HG03045 (cell line): ENCODE measurements around the gene UBE2I.

Source experiments
- ATAC-seq: cut with Tn5 transposase; IDR thresholded peaks from one replicate; pipeline ENCODE4 v1.9.1; 2021; ENCODE audit warnings: mild to moderate bottlenecking, moderate library complexity; ENCODE audit not compliant: unreplicated experiment

UBE2I gene

DNA sequence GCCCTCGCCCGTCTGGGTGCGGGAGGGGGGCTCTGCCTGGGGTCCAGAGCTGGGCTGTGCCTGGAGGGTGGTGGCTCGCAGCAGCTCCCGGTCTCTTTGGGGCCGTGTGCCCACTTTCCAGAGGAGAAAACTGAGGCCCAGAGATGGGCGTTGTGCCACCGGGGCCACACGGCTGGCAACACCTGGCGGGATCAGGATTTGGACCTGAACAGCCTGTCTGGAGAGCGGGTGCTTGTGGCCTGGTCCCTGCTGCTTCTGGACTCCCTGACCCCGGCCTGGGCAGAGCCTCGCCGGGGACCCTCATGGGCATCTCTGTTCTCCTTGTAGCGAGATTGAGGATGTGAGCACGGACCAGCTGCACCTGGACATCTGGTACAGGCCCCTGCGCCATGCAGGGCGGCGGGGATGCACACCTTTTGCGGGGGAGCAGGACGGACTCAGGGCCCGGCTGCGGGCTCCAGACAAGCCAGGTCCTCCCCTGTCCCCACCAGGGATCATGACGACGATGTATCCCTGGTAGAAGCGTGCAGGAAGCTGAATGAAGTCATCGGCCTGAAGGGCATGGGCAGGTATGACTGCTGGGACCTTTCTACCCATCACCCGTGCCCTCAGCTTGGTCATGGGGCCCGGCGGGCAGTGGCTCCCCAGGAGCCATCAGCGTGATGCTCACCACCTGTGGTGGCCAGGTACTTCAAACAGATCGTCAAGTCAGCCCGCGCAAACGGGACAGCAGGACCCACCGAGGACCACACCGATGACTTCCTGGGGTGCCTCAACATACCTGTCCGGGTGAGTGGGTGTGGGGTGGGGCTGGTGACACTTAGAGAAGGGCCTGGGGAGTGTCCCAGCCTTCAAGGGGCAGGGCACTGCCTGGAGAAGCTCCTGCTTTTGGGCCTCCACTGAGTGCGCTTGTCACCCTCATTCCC lies 32.3 kb downstream of the UBE2I start:
- ATAC-seq: no peak

DNA sequence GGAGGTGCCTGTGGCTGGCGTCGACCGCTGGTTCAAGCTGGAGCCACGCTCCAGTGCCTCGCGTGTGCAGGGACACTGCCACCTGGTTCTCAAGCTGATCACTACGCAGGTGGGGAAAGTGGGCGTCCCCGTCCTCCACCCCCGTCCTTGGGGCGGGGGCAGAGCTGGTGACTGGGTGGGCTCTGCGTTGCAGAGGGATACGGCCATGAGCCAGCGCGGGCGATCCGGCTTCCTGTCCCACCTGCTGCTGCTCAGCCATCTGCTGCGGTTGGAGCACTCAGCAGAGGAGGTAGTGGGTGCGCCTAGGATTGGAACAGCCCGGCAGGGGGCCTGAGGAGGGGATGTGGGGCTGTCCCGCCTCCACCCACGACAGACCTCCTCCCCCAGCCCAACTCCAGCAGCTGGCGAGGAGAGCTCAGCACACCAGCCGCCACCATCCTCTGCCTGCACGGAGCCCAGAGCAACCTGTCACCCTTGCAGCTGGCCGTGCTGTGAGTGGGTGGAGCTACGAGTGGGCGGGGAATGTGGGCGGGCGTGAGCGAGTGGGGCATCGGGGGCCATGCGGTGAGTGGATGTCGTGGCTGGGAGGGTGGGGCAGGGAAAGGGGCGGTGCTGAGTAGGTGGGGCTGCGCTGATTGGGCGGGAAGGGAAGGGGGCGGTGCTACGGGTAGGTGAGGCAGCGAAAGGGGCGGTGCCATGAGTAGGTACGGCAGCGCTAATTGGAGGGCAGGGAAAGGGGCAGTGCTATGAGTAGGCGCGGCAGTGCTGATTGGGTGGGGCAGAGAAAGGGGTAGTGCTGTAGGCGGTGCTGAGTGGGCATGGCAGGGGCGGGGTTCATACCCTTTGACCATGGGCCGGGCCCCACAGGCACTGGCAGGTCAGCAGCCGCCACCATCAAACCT lies 33.3 kb downstream of the UBE2I start:
- peak; percentile 79 for ATAC-seq

DNA sequence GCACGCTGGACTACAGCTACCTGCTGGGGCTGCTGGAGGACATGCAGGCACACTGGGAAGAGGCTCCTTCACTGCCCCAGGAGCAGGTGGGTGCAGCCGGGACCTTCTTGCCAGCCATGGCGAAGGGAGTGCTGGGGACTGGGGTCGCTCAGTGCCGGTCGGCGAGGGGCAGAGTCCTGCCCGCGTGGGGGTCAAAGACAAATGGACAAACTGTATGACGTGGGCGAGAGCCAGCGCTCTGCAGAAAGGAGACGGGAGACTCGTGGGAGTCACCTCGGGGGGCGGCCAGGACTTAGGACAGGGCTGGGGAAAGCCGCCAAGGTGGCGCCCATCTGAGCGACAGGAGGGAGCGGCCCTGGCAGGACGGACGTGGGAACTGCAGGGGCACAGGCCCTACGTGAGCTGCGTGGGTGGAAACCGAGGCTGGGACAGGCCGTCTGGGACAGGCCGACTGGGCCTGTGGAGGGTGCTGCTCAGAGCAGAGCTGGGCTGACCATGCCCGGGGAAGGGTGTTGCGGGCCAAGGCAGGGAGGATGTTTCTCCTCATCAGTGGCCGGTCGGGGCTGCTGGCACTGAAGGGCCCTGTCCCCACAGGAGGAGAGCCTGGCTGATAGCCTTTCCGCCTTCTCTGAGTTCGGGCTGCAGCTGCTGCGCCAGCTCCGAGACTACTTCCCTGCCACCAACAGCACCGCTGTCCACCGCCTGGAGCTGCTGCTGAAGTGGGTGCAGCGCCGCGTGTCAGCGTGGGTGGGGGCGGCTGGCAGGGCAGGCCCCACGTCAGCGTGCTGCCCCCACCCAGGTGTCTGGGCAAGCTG lies 34.2 kb downstream of the UBE2I start:
- ATAC-seq: no peak

DNA sequence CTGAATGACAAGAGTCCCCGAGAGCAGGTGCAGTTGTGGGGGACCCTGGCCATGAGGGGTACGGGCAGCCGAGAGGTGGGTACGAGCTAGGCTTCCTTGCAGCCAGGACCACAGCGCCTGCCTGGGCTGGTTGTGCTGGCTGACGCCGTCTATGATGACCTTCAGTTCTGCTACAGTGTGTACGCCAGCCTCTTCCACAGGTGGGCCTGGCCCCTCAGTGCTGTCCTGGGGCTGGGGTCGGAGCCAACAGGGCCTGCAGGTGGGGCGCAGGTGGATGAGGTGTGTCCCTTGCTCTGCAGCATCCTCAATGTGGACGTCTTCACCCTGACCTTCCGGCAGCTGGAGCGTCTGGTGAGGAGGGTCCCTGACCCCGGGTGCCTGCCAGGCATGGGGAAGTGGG lies 35.1 kb downstream of the UBE2I start:
- ATAC-seq: no peak

DNA sequence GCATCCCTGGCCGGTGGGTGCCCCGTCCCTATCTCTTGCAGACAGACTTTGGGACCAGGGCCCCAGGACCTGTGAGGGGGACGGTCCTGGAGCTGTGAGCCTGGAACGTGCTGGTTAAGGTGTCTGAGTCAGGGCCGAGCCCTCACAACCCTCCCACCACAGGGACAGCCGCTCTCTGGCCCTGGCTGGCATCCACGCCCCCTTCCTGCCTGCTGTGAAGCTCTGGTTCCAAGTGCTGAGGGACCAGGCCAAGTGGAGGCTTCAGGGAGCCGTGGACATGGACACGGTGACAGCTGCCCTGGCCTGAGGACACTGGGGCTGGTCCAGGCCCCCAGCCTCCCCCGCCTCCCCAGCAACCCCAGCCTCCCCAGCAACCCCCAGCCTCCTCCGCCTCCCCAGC lies 35.7 kb downstream of the UBE2I start:
- ATAC-seq: no peak

DNA sequence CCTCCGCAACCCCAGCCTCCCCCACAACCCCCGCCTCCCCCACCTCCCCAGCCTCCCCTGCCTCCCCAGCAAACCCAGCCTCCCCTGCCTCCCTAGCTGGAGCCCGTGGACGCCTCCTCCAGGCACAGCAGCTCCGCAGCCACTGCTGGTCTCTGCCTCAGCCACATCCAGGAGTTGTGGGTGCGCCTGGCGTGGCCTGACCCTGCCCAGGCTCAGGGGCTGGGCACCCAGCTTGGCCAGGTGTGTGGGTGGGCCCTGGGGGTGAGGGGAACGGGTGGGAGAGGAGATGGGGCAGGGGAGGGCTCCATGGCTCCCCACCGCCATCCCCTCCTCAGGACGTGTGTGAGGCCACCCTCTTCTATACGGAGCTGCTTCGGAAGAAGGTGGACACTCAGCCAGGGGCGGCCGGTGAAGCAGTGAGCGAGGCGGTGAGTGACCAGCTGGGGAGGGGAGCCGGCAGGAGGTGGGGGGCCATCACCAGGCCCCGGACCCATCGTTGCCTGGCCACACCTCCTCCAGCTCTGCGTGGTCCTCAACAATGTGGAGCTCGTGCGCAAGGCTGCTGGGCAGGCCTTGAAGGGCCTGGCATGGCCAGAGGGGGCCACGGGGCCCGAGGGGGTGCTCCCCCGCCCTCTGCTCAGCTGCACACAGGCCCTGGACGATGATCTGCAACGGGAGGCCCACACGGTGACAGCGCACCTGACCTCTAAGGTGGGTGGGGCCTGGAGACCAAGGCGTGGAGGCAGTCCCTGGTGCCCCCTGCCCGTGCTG lies 36.4 kb downstream of the UBE2I start:
- no peak for ATAC-seq

DNA sequence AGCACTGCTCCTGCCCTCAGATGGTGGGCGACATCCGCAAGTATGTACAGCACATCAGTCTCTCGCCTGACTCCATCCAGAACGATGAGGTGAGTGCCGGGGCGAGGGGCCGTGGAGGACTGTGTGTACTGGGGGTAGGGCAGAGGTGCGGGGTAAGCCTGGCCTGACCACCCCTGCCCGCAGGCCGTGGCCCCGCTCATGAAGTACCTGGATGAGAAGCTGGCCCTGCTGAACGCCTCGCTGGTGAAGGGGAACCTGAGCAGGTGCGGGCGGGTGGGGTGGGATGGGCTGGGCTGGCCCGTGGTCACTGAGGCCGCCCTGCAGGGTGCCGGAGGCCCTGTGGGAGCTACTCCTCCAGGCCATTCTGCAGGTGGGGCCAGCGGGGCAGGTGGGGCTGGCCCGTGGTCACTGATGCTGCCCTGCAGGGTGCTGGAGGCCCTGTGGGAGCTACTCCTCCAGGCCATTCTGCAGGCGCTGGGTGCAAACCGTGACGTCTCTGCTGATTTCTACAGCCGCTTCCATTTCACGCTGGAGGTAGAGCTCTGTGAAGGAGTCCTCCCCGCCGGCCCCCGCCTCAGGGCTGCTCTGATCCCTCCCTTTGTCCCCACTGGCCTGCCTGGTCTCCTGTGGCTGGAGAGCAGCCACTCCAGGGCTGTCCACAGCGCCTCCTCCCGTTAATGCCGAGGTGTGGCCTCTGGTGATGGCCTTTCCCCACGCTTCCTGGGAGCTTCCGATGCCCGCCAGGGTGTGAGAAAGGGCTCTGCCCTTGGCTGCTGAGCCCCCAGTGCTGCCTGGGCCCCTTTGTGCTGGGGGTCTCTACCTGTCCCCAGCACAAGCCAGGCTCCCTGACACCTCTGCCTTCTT lies 37.2 kb downstream of the UBE2I start:
- no peak for ATAC-seq

DNA sequence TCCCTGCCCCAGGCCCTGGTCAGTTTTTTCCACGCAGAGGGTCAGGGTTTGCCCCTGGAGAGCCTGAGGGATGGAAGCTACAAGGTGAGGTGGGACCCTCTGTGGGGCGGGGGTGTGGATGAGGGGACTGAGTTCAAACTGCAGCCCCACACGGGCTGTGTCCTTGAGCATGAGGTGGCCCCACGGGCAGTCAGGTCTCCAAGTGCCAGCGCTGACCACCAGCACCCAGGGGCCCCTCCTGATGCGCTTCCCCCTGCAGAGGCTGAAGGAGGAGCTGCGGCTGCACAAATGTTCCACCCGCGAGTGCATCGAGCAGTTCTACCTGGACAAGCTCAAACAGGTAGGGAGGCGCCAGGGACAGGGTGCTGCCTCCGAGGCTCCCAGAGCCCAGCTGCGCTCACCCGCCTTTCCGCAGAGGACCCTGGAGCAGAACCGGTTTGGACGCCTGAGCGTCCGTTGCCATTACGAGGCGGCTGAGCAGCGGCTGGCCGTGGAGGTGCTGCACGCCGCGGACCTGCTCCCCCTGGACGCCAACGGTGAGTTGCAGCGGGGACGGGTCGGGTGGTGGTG lies 37.9 kb downstream of the UBE2I start:
- no peak for ATAC-seq

DNA sequence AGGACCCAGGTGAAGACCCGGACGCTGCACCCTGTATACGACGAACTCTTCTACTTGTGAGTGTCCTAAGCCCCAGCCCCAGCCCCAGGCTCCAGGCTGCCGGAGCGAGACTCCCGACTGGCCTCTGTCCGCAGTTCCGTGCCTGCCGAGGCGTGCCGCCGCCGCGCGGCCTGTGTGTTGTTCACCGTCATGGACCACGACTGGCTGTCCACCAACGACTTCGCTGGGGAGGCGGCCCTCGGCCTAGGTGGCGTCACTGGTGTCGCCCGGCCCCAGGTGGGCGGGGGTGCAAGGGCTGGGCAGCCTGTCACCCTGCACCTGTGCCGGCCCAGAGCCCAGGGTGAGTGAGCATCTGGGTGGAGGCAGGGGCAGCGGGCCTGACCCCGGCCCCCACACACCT lies 38.5 kb downstream of the UBE2I start:
- ATAC-seq: no peak

DNA sequence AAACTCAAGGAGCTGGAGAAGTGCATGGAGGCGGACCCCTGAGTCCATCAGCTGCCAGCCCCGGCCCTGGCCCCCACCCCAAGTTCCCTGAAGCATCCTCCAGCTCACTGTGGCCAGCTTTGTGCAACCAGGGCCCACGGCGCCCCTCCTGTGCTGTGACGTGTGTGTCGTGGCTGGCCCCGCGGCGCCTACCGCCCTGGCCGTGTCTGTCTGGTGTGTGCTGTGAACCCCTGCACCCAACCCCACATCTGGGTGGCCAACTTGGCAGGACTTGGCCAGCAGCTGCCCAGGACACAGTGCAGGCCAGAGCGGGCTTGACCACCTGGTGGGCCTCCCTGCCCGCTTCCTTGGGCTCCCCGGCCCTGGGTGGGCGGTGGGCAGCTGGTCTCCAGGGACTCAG lies 39.0 kb downstream of the UBE2I start:
- no peak for ATAC-seq

DNA sequence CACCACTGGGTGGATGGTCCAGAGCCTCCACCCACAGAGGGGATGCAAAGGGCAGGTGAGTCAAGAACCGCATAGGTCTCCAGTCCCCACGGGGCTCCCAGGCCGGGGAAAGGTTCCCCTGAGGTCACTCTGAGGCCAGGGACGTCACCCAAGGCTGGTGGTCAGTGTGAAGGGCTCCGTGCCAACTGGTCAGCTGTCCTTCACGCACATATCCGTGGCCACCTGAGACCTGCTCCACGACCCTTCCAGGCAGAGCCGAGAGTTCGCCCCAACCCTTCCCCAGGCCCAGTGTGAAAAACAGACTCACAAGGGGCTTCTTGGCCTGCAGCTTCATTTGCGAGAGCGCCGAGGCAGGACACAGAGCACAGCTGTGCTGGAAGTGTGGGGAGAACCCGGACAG lies 39.5 kb downstream of the UBE2I start:
- ATAC-seq: no peak

DNA sequence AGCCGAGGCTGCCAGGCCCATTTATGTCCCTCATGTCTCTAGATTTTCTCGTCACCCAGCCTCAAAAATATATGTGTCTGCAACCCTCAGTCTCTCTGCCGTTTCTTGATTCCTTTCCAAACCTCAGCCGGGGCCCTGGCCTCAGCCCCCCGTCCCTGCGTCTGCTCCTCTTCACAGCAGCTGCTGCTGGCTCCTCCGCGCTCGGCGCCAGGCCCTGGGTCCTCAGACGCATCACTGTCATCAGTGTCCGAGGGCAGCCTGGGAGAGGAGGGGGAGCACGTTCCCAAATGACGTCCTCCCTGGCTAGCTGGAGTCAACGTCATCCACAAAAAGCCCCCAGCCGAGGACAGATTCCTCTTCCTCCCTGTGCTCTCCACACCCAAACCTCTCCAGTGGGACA lies 39.9 kb downstream of the UBE2I start:
- ATAC-seq: no peak

DNA sequence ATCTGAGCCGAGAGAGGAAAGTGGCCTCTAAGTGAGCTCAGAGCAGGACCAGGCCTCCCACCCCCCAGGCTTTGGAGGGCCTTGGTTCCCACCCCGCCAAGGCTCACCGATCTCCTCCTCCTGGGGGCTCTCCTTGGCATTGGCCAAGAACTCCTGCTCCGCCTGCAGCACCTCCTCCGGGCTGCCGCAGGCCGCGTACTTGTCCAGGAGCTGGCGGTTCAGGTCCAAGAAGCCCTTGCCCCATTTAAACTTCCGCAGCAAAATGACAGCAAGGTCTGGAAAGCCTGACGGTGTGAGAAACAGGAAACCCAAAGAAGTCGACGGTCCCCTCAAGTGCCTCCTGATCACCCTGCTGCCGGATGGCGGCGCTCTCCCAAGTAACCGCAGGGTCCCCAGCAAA lies 40.5 kb downstream of the UBE2I start:
- ATAC-seq: no peak

DNA sequence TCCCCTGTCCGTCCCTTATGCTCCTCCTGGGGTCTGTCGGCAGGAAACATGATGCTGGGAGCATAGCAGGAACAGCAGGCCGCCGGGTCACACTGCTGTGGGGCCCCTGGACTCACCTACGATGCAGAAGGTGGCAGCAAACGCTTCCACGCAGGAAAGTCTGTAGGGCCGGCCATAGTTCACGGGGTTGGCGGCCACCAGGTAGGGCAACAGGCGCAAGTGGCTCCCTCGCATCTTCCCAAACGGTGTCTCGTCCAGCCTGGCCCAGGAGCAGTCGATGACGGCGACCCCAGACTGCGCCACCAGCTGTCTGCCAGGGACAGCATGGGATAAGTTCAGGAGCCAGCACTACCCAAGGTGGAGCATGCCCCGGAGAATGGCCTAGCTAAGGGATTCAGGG lies 41.3 kb downstream of the UBE2I start:
- no peak for ATAC-seq

DNA sequence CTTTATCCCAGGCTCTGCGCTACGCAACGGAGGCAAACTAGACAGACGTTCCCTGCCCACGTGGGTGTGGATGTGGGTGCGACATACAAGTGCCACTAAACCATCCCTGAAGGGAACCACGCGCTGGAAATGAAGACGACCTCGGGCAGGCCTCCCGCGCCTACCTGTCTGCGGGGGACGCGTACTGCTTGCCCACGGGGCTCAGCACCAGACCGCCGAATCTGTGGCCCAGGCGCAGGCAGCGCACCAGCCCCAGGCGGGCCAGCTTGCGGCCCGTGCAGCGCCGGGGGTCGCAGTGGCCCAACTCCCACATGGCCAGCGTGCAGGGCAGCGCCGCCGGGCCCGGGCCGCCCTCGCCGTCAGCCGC lies 41.8 kb downstream of the UBE2I start:
- ATAC-seq: peak; percentile 23

DNA sequence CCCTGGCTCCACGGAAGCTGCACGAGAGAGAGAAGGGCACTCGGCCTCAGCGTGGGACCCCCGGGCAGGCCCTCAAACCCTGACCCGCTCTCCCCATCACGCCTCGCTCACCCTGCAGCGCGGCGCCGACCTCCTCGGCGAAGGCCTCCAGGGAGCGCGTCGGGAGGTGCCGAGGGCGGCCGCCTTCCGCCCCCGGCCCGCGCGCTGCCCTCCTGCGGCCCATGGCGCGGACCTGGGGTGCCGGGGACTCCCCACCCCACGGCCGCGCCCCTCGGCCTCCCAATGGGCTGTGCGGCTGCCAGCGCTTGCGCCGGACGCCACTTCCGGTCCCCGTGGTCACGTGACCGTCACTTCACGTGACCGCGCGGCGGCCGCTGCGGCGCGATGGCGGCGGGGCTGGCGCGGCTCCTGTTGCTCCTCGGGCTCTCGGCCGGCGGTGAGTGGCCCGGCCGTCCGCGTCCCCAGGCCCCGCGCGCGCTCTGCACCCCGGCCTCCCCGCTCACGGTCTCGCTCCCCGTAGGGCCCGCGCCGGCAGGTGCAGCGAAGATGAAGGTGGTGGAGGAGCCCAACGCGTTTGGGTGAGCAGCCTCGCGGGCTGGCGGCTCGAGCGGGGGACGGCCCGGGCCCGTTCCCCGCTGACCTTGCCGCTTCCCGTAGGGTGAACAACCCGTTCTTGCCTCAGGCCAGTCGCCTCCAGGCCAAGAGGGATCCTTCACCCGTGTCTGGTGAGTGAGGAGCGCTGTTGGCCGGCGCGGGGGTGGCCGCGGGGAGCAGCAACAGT lies 42.3 kb downstream of the UBE2I start, which contains the start of the genes GNPTG and TSR3:
Gene GNPTG (plus strand): TSS at position 350 of the 781 bp plus-strand sequence. CDS start 35 bp downstream, at position 385.
Gene TSR3 (minus strand): TSS at position 297 of the 781 bp plus-strand sequence. CDS start 74 bp downstream, at position 223.
- peak; percentile 71 for ATAC-seq

DNA sequence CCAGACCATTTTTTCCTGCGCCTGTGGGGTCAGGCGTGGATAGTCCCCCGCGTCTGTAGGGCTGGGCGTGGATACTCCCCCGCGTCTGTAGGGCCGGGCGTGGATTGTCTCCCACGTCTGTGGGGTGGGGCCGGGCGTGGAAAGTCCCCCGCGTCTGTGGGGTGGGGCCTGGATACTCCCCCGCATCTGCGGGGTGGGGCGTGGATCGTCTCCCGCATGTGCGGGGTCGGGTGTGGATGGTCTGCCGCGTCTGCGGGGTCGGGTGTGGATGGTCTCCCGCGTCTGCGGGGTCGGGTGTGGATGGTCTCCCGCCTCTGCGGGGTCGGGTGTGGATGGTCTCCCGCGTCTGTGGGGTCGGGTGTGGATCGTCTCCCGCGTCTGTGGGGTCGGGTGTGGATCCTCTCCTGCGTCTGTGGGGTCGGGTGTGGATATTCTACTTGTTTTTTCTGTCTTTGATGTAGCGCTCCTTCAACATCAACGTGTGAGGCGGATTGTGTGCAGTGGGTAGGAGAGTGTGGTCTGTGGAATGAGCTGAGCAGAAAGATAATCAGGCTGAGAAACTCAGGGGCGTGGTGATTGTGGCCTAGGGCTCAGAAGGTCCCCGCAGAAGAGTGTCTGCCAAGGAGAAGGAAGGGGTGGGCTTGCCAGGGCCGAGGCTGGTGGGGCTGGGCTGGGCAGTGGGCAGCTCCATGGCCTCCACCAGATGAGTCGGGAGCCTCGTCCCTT lies 45.5 kb downstream of the UBE2I start:
- ATAC-seq: no peak
